Sigmoid colon (tissue), 4 donors: ENCODE measurements around the gene AGR3.

Experiments
- EP300 ChIP-seq, 4 donors: sonication (generic); formaldehyde crosslinking; IDR thresholded peaks; one replicate each; pipeline ENCODE4 v1.6.1; 2017; ENCODE audit warnings: antibody characterized with exemption in 4 of 4
- TF ChIP-seq, protein P1 (sequence below), 4 experiments: fragments of 450-650 bp in 3 of 4; fragments of 200-600 bp in 1 of 4; IDR thresholded peaks; one replicate each; pipeline ENCODE4 v1.5.1; 2016 to 2019; ENCODE audit warnings: antibody characterized with exemption in 4 of 4, mild to moderate bottlenecking in 3 of 4, moderate library complexity in 2 of 4

- TF ChIP-seq, protein P1, sequence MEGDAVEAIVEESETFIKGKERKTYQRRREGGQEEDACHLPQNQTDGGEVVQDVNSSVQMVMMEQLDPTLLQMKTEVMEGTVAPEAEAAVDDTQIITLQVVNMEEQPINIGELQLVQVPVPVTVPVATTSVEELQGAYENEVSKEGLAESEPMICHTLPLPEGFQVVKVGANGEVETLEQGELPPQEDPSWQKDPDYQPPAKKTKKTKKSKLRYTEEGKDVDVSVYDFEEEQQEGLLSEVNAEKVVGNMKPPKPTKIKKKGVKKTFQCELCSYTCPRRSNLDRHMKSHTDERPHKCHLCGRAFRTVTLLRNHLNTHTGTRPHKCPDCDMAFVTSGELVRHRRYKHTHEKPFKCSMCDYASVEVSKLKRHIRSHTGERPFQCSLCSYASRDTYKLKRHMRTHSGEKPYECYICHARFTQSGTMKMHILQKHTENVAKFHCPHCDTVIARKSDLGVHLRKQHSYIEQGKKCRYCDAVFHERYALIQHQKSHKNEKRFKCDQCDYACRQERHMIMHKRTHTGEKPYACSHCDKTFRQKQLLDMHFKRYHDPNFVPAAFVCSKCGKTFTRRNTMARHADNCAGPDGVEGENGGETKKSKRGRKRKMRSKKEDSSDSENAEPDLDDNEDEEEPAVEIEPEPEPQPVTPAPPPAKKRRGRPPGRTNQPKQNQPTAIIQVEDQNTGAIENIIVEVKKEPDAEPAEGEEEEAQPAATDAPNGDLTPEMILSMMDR (IDR thresholded peaks at IDR 0.05): no peak
- no peak for TF ChIP-seq EP300 (IDR thresholded peaks at IDR 0.05)
Observed at GRCh38 chr7:16929146-16929762, 47.5 kb upstream of the AGR3 start.
